GM12875 (cell line): ENCODE results near the gene ANAPC2.

Source experiments
- H3K4me3 ChIP-seq: one replicate; pipeline ENCODE4 v1.5.1; 2011; ENCODE audit warnings: low read depth, low read length, control low read depth
- CTCF ChIP-seq: IDR thresholded peaks from 2 replicates; pipeline ENCODE4 v1.5.1; 2011; ENCODE audit warnings: low read depth, mild to moderate bottlenecking, control low read depth, inconsistent platforms, low read length, moderate library complexity, borderline replicate concordance; ENCODE audit not compliant: insufficient read depth

ANAPC2 gene

GRCh38 chr9:137215196-137215986 lies 27.0 kb upstream of the ANAPC2 start:
- TF ChIP-seq CTCF: no peak
- no peak overlapping the region for H3K4me3 ChIP-seq

- TF ChIP-seq CTCF: no peak
Observed at GRCh38 chr9:137214620-137215019, 26.3 kb upstream of the ANAPC2 start.

GRCh38 chr9:137213160-137214060 lies 25.1 kb upstream of the ANAPC2 start:
- TF ChIP-seq CTCF: no peak
- H3K4me3 ChIP-seq: no peak overlapping the region

More at GRCh38 chr9:137214620-137215019, 26.3 kb upstream of the ANAPC2 start:
- H3K4me3 ChIP-seq: no peak overlapping the region

GRCh38 chr9:137212520-137212919 lies 24.2 kb upstream of the ANAPC2 start:
- no peak for TF ChIP-seq CTCF

GRCh38 chr9:137211532-137211931 lies 23.2 kb upstream of the ANAPC2 start:
- no peak for TF ChIP-seq CTCF
- no peak overlapping the region for H3K4me3 ChIP-seq

More at GRCh38 chr9:137212520-137212919, 24.2 kb upstream of the ANAPC2 start:
- no peak overlapping the region for H3K4me3 ChIP-seq

GRCh38 chr9:137206602-137207001 lies 18.2 kb upstream of the ANAPC2 start:
- H3K4me3 ChIP-seq: peak overlapping the region; percentile 83
- TF ChIP-seq CTCF: no peak
